H7 (cell line): Measurements from ENCODE around the gene GPBAR1. TPM values are rescaled to one million over a fixed set of nuclear protein-coding genes. Genes with fewer than 3 reads are reported as not detected.
A peak's percentile ranks its signal among the peaks of the same experiment; 100 is the strongest.
"Not testable (repeated sequence)": the region's sequence is repeated elsewhere in the genome, so short reads cannot be mapped to it uniquely, and the experiment has no call there.

ENCODE experiments used
- DNase-seq: peaks from one replicate; pipeline ENCODE4 v3.0.0; 2012
- H3K27me3 ChIP-seq: 2 replicates; pipeline ENCODE4 v1.6.0; 2011; ENCODE audit warnings: mild to moderate bottlenecking, low read length; ENCODE audit not compliant: control insufficient read depth, insufficient read depth
- H3K36me3 ChIP-seq: replicated peaks from 2 replicates; pipeline ENCODE4 v1.5.1; 2011; ENCODE audit warnings: low read length; ENCODE audit not compliant: control insufficient read depth, insufficient read depth
- H3K4me3 ChIP-seq: 2 replicates; pipeline ENCODE4 v1.5.1; 2011; ENCODE audit warnings: low read depth, mild to moderate bottlenecking, control low read depth, low read length, moderate library complexity; ENCODE audit not compliant: insufficient read depth
- total RNA-seq: library from RNA; depleted of rRNA; stranded (reverse); fragments of >200 nt; shearing (Covaris generic); gene quantifications from 2 replicates; pipeline ENCODE4 v1.2.3, GENCODE V29; 2014

The GPBAR1 gene
- total RNA-seq, 1 experiment from 2014 or later, result not detected

DNA sequence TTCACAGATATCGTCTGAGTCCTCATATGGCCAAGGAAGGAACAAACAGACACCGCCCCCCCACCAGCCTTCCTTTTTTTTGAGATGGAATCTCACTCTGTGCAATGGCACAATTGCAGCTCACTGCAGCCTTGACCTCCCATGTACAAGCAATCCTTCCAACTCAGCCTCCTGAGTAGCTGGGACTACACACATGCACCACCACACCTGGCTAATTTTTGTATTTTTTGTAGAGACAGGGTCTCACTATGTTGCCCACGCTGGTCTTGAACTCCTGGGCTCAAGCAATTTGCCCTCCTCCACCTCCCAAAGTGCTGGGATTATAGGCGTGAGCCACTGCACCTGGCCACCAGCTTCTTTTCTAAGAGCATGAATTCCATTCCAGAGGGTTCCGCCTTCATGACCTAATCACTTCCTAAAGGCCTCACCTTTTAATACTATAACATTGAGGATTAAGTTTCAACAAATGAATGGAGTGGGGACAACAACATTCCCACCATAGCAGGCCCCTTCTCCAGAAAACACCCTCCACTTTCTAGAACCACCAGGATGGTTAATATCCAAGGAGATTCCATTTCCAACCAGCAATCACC lies 33.7 kb downstream of the GPBAR1 start:
- Histone ChIP-seq H3K4me3 (no peak overlapping the region), H3K27me3 (peaks cover 2% of the 10 kb centered on the region; the same call in 1 of the 2 replicates), H3K36me3 (no peaks in the 10 kb centered on the region)
- DNase-seq, result peak; percentile 3

DNA sequence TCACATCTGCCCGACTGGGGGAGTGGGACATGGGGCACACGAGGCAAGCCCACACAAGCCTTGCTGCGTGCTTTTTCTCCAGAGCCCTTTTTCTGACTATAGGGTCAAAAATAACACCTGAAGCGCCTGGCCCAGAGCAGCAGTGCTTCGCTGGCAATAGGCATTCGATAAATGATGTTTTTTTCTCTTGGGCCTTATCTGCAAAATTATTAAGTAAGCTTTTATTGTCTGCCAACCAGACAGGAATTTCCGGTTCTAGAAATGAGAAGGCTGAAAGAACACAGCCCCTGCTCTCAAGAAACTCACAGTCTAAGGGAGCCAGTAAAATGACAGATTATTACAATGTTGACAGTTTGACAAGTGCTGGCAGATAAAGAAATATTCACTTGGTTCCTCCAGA lies 34.2 kb downstream of the GPBAR1 start:
- peak; percentile 22 for DNase-seq
- Histone ChIP-seq H3K4me3 (no peak overlapping the region), H3K36me3 (no peaks in the 10 kb centered on the region), H3K27me3 (peaks cover 2% of the 10 kb centered on the region; the same call in 1 of the 2 replicates)

DNA sequence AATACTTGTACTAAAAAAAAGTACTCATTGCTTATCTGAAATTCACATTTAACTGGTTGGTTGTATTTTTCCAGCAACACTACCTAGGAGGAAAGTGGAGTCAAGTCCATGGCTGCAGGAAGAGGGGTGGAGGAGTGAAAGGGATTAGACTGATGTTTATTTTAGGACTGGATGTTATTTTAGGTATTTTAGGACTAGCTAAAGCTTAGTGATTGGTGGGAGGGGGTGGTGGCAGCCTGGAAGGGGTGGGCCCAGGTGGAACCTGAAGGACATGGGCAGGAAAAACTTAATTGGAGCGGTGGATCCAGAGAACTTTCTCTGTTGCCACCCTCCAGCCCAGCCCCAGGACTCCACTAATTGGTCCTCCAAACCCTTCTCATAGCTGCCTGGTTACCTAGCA lies 35.4 kb downstream of the GPBAR1 start:
- Histone ChIP-seq H3K4me3 (no peak overlapping the region), H3K36me3 (no peaks in the 10 kb centered on the region), H3K27me3 (peaks cover 2% of the 10 kb centered on the region; the same call in 1 of the 2 replicates)
- DNase-seq, result no peak

- Histone ChIP-seq H3K36me3 (no peaks in the 10 kb centered on the region), H3K4me3 (no peak overlapping the region), H3K27me3 (no peaks in the 10 kb centered on the region)
- no peak for DNase-seq
Observed at GRCh38 chr2:218296847-218297246, 36.0 kb downstream of the GPBAR1 start.

DNA sequence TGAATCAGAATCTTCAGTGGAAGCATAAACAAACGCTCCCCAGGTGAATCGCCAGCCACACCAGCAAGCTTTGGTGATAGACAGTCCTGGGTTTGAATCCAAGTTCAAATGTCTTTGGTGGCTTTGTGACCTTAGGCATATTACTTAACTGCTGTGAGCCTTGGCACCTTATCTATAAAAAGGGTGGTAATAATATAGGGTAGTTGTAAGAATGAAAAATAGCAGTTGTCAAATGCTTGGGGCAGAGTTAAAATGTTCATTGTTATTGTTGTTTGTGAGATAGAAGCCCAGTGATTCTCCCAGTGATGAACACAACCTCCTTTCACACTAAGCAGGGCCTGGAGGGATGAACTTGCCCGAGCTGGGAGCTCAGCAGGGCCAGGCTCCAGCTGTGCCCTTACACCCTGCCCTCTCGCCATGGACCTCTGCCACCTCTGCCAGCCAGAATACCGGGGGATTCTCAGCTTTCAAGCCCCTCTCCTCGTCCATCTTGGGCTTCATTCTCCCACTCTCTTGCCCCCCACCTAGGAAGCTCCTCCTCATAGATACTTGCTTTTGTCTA lies 37.6 kb downstream of the GPBAR1 start:
- DNase-seq, result no peak
- Histone ChIP-seq H3K36me3 (no peaks in the 10 kb centered on the region), H3K27me3 (no peaks in the 10 kb centered on the region)

GRCh38 chr2:218300141-218300540 lies 39.3 kb downstream of the GPBAR1 start:
- DNase-seq, result no peak
- Histone ChIP-seq H3K27me3 (no peaks in the 10 kb centered on the region), H3K4me3 (no peak overlapping the region), H3K36me3 (no peaks in the 10 kb centered on the region)

More for the DNA sequence above, 37.6 kb downstream of the GPBAR1 start:
- no peak overlapping the region for H3K4me3 ChIP-seq

DNA sequence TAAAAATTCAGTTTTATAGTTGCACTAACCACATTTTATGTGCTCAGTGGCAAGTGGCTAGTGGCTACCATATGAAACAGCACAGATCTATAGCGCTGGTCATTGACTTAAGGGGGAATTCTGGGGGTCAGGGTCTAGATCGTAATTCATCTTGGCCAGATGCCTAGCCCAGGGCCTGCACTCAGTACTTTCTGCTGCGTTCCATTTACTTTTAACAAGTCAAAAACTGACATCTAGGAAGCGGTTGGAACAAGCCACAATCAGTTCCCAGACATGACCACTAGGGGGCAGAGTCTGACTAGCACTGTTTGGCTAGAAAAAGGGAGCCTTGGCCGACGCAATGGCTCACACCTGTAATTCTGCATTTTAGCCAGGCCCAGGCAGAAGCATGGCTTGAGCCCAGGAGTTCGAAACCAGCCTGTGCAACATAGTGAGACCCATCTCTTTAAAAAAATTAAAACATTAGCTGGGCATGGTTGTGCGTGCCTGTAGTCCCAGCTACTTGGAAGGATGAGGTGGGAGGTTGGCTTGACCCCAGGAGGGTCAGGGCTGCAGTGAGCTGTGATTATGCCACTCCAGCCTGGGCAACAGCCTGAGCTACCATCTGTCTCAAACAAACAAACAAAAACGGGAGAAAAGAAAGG lies 40.5 kb downstream of the GPBAR1 start:
- peak; percentile 72 for DNase-seq
- Histone ChIP-seq H3K27me3 (no peaks in the 10 kb centered on the region), H3K4me3 (no peak overlapping the region), H3K36me3 (no peaks in the 10 kb centered on the region)

DNA sequence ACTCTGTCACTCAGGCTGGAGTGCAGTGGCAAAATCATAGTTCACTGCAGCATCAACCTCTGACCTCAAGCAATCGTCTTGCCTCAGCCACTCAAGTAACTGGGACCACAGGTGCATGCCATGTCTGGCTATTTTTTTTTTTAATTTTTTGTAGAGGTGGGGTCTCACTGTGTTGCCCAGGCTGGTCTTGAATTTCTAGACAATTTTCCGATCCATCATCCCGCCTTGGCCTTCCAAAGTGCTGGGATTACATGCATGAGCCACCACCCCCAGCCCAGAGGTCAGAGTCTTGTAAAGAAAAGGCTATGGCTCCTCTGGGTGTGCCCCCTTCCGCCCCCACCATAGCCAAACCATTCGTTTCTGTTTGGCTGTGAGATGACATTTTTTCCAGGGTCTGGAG lies 44.6 kb downstream of the GPBAR1 start:
- DNase-seq, result no peak
- no peak overlapping the region for H3K4me3 ChIP-seq
- H3K27me3 ChIP-seq, result no peaks in the 10 kb centered on the region
- no peaks in the 10 kb centered on the region for H3K36me3 ChIP-seq

DNA sequence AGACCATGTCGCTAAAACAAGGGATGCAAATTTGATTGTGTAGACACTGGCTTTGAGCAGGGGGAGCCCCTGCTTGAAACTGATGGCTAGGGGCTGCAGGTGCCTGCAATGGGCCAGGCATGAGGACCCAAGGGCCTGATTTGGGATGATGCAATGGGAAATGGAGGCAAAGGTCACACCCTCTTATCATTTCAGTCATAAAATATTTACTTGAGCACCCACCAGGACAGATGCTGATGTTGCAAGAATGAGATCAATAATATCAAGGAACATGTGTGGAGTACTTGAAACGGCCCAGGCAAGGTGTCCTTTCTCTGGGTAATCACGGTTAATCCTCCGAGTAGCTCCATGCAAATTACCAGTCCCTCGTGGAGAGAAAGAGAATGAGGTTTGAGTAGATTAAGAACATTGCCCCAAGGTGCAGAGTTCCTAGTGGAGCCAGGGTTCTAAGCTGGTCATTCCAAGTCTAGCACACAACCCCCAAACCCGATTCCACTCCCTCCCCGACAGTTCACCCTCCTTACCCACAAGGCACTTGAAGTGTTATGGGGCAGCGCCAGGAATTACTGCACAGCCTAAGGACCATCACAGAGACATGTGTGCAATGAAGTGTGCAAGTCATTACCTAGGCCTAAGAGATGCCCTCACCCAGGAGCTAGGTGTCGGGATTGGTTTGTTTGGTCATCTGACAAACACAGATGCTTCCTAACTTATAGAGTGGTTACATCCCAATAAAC lies 45.5 kb downstream of the GPBAR1 start:
- Histone ChIP-seq H3K27me3 (no peaks in the 10 kb centered on the region), H3K36me3 (no peaks in the 10 kb centered on the region), H3K4me3 (no peak overlapping the region)
- no peak for DNase-seq

DNA sequence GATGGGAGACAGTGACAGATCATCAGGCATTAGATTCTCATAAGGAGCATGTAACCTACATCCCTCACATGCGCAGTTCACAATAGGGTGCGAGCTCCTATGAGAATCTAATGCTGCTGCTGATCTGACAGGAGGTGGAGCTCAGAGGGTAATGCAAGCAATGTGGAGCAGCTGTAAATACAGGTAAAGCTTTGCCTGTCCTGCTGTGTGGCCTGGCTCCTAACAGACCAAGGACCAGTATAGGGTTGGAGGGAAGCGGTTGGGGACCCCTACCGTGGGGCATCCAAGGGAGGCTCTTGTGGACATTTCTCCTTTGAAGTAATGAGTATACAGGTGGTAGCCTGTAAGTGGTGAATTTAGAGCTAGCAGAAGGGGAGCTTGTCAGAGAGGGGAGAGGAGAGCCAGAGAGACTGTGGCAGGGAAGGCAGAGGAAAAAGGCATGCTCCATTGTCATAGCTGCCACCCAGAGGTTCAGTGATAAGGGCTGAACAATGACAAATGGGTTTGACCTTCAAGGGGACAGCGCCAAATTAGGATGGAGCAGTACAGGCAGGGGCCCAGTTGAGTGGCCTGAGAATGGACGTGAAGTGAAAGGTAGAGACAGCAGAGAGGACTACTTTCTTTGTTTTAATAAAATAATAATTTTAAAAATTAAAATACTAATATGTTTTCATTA lies 46.7 kb downstream of the GPBAR1 start:
- no peak for DNase-seq
- no peaks in the 10 kb centered on the region for H3K36me3 ChIP-seq

DNA sequence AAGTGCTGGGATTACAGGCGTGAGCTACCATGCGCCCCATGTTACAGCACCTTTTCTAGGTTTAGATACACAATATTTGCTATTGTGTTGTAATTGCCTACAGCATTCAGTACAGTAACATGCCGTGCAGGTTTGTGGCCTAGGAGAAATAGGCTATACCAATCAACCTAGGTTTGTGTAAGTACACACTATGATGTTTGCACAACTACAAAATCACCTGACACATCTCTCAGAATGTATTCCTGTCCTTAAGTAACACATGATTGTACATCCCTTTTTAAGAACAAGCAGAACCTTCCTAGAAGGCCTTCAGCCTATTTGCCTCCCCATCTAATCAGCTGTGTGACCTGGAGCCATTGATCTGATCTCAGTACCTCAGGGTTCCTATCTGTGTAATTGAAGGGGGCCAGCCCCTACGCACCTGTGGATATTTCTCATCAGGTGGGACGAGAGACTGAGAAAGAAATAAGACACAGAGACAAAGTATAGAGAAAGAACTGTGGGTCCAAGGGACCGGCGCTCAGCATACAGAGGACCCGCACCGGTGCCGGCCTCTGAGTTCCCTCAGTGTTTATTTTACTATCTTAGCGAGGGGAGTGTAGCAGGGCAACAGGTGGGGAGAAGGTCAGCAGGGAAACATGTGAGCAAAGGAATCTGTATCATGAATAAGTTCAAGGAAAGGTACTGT lies 50.2 kb downstream of the GPBAR1 start:
- Histone ChIP-seq H3K36me3 (no peaks in the 10 kb centered on the region), H3K4me3 (no peak overlapping the region), H3K27me3 (no peaks in the 10 kb centered on the region)
- DNase-seq, result no peak

More for the DNA sequence above, 46.7 kb downstream of the GPBAR1 start:
- Histone ChIP-seq H3K27me3 (no peaks in the 10 kb centered on the region), H3K4me3 (no peak overlapping the region)

- DNase-seq, result not testable (repeated sequence)
Observed at GRCh38 chr2:218311541-218312266, 50.9 kb downstream of the GPBAR1 start.

DNA sequence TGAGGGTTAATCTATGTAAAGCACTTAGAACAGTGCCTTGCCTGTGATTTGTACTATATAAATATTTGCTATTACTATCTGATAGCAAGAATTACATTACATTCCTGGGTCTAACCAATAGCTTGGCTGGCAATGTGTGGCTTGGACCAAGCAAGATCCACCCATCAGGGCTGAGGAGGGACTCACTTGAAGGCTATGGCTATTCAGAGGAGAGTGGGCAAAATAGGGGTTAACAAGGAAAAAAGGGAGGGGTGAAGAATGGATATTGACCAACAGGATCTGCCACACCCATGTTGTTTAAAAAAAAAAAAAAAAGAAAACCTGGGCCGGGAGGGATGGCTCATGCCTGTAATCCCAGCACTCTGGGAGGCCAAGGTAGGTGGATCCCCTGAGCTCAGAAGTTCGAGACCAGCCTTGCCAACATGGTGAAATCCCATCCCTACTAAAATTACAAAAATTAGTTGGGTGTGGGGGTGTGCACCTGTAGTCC lies 51.5 kb downstream of the GPBAR1 start:
- no peak overlapping the region for H3K4me3 ChIP-seq
- DNase-seq, result no peak
- no peaks in the 10 kb centered on the region for H3K36me3 ChIP-seq
- H3K27me3 ChIP-seq, result no peaks in the 10 kb centered on the region

More at GRCh38 chr2:218311541-218312266, 50.9 kb downstream of the GPBAR1 start:
- not testable (repeated sequence) for H3K27me3 ChIP-seq, H3K36me3 ChIP-seq, H3K4me3 ChIP-seq
